CD4-positive, alpha-beta T cell (primary cell): ENCODE measurements around the gene IQSEC1. TPM values are rescaled to one million over a fixed set of nuclear protein-coding genes. Genes with fewer than 3 reads are reported as not detected.

Experiments
- ATAC-seq: fragments of 200-7000 bp; cut with Tn5 transposase; one replicate; pipeline ENCODE4 v1.10.0; 2022; ENCODE audit warnings: mild to moderate bottlenecking; ENCODE audit not compliant: poor library complexity
- CTCF ChIA-PET: fragments of 350-600 bp; sonication (Branson Sonifier 250); formaldehyde crosslinking; loops from one replicate; lab custom pipeline; 2021; ENCODE audit warnings: antibody characterized with exemption, inconsistent platforms; lab: Charles Lee
- POLR2A ChIA-PET: fragments of 350-600 bp; sonication (Branson Sonifier 250); formaldehyde crosslinking; loops from one replicate; lab custom pipeline; 2021; ENCODE audit warnings: antibody characterized with exemption, inconsistent platforms; lab: Charles Lee
- DNase-seq, 14 experiments: peaks; one replicate each; pipeline ENCODE4 v3.0.0-alpha.2; 2013 to 2020; ENCODE audit warnings: mixed read lengths in 2 of 14
- H3K27ac ChIP-seq, 2 donors: one replicate each; pipeline versions ENCODE4 v1.5.1 to v1.7.0; 2013; ENCODE audit warnings: low read length in 2 of 2, low read depth in 1 of 2, mild to moderate bottlenecking in 1 of 2
- H3K27me3 ChIP-seq, 2 experiments: 1 replicate in 1 of 2; 2 replicates in 1 of 2; pipeline versions ENCODE4 v1.6.1 to v1.7.0; 2013; ENCODE audit warnings: low read length in 2 of 2, control low read depth in 1 of 2, mild to moderate bottlenecking in 1 of 2, moderate library complexity in 1 of 2; ENCODE audit not compliant: insufficient read depth in 2 of 2, control insufficient read depth in 1 of 2
- H3K36me3 ChIP-seq: one replicate; pipeline ENCODE4 v1.6.1; 2013; ENCODE audit warnings: low read length, control low read depth; ENCODE audit not compliant: insufficient read depth
- H3K4me1 ChIP-seq: one replicate; pipeline ENCODE4 v1.6.1; 2013; ENCODE audit warnings: low read length, control low read depth; ENCODE audit not compliant: insufficient read depth
- H3K4me3 ChIP-seq: one replicate; pipeline ENCODE4 v1.5.1; 2013; ENCODE audit warnings: mild to moderate bottlenecking, low read length, moderate library complexity
- H3K9me3 ChIP-seq, 2 experiments: 1 replicate in 1 of 2; 2 replicates in 1 of 2; pipeline versions ENCODE4 v1.6.1 to v1.7.0; 2013; ENCODE audit warnings: low read length in 2 of 2, mild to moderate bottlenecking in 2 of 2, control low read depth in 1 of 2, moderate library complexity in 1 of 2; ENCODE audit not compliant: control insufficient read depth in 1 of 2, insufficient read depth in 1 of 2
- H3K27ac Mint-ChIP-seq: one replicate; pipeline ENCODE4 v1.8.0; 2020; ENCODE audit warnings: mixed read lengths
- H3K27me3 Mint-ChIP-seq: one replicate; pipeline ENCODE4 v1.8.0; 2021; ENCODE audit warnings: mixed read lengths
- H3K36me3 Mint-ChIP-seq: one replicate; pipeline ENCODE4 v1.8.0; 2021; ENCODE audit warnings: low read depth, mixed read lengths
- H3K4me1 Mint-ChIP-seq: one replicate; pipeline ENCODE4 v1.8.0; 2021; ENCODE audit warnings: low read depth, mixed read lengths
- H3K4me3 Mint-ChIP-seq: one replicate; pipeline ENCODE4 v1.8.0; 2020; ENCODE audit warnings: mild to moderate bottlenecking, mixed read lengths
- H3K9me3 Mint-ChIP-seq: one replicate; pipeline ENCODE4 v1.8.0; 2020; ENCODE audit warnings: mixed read lengths
- intact Hi-C, 2 experiments: fragments of 100-400 bp; cut with DNase I in 1 of 2; cut with micrococcal nuclease in 1 of 2; formaldehyde crosslinking; loops; one replicate each; pipeline versions ENCODE4 v1.15.1 to v1.9.0; 2023 to 2025; cut with DNase I, micrococcal nuclease
- total RNA-seq, 174 experiments: library from RNA in 2 of 174; stranded (reverse) in 2 of 174; gene quantifications; one replicate each; pipeline ENCODE4 v1.2.3 and lab custom pipeline; 2021 to 2026
- TF ChIP-seq, protein P1 (sequence below): fragments of 200-600 bp; IDR thresholded peaks from one replicate; pipeline ENCODE4 v1.8.0; 2022; ENCODE audit warnings: antibody characterized with exemption, mild to moderate bottlenecking

Gene IQSEC1
- total RNA-seq, 2 experiments from 2014 or later, result 102 to 108 TPM

DNA sequence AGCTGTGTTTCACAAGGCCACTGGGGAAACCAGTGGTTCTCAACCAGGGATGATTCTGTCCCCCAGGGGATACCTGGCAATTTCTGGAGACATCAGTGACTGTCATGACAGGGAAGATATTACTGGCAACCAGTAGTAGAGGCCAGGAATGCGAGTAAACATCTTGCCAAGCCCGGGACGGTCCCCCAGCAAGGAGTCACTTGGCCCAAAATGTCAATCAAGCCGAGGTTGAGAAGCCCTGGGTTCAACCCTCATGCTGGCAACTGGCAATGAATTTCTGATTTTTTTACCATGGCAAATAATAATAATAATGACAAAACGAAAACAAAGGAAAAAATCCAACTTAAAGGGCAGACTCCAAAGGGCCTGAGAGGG, 166.3 kb downstream of the IQSEC1 start:
- ChIA-PET POLR2A (interaction anchor here (1.3 kb wide), 1 partner anchor 11 kb away, joined by 3 read pairs; no protein-coding TSS in a partner anchor), CTCF (no interaction called here)
- ATAC-seq (no peak), DNase-seq (no peak)
- no peaks in the 10 kb centered on the region for H3K27me3 ChIP-seq
- TF ChIP-seq, protein P1, sequence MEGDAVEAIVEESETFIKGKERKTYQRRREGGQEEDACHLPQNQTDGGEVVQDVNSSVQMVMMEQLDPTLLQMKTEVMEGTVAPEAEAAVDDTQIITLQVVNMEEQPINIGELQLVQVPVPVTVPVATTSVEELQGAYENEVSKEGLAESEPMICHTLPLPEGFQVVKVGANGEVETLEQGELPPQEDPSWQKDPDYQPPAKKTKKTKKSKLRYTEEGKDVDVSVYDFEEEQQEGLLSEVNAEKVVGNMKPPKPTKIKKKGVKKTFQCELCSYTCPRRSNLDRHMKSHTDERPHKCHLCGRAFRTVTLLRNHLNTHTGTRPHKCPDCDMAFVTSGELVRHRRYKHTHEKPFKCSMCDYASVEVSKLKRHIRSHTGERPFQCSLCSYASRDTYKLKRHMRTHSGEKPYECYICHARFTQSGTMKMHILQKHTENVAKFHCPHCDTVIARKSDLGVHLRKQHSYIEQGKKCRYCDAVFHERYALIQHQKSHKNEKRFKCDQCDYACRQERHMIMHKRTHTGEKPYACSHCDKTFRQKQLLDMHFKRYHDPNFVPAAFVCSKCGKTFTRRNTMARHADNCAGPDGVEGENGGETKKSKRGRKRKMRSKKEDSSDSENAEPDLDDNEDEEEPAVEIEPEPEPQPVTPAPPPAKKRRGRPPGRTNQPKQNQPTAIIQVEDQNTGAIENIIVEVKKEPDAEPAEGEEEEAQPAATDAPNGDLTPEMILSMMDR, result no peak
- Mint-ChIP-seq H3K4me1 (no peaks in the 10 kb centered on the region), H3K9me3 (no peaks in the 10 kb centered on the region), H3K27me3 (no peaks in the 10 kb centered on the region), H3K4me3 (no peak overlapping the region), H3K36me3 (peaks cover 81% of the 10 kb centered on the region), H3K27ac (no peak overlapping the region)
- no peak overlapping the region for H3K4me3 ChIP-seq
- no peaks in the 10 kb centered on the region for H3K9me3 ChIP-seq
- intact Hi-C loops, result no loop called here
- H3K27ac ChIP-seq, result no peak overlapping the region
- H3K36me3 ChIP-seq, result peaks cover 98% of the 10 kb centered on the region
- no peaks in the 10 kb centered on the region for H3K4me1 ChIP-seq

DNA sequence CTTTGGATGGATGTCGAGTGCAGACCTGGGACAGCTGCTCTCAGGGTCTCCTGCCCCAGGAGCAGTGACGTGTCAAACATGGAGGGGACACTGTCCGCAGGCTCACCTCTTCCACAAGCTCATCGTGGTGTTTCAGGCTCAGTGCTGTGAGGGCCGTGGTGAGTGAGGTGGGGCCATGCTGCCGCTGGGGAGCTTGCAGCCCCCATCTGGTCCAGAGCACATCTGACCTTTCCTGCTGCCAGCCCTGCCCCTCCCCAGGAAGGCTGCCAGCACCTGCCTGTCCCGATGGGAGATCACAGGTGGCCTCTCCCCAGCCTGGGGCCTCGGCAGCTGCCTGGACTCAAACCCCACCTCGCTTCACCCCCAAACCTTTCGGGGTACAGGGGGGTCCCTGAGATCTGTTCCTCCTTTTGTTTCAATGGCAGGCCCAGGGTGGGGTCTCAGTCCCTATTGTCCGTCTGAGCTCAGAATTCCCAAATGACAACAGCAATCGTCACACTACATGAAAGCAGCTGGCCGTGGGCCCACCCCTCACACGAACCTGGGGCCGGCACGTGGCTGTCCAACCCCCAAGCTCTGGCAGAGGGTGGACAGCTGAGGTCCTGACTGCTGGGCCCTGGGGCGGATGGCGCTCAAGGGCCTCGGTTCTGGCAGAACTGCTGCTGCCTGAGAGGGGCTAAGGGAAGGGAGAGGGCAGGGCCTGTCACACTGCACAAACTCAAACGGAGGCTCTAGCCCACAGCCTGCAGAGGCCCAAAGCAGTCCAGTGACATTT, 166.9 kb downstream of the IQSEC1 start:
- intact Hi-C loops, result no loop called here
- Mint-ChIP-seq H3K4me1 (no peaks in the 10 kb centered on the region), H3K36me3 (peaks cover 81% of the 10 kb centered on the region)

DNA sequence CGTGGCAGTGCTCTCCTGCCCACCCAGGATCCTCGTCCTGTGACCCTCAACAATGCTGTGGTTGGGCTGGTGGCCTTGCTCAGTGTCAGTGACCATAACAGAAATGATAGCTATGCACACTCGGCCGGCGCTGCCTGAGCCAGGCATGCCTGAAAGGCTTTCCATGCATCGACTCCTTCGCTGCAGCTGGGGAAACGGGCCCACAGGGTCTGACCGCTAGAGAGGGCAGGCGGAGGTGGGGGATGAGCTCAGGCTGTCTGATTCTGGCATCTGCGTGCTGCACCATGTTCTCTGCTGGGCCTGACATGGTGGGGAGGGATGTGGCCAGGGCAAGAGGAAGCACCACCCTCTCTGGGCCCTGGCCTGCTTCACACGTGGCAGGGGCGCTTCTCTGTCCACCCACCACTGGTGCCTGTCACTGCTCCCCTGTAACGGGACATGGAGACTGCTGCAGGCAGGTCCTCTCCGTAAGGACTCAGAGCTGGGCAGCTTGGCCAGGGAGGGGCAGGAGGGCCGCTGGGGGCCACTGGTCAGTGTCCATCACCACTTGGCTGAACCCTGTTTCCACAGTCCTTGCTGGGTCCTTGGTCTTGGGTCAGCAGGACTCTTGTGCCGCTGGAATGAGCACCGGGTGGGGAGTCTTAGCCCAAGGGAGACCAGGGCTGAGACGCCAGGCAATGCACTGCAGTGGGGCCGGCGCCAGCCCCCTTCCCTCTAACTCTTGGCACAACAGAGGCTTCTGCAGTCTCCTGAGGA, 167.7 kb downstream of the IQSEC1 start:
- H3K27ac ChIP-seq, result no peak overlapping the region
- Mint-ChIP-seq H3K27me3 (no peaks in the 10 kb centered on the region), H3K36me3 (peaks cover 82% of the 10 kb centered on the region), H3K4me3 (no peak overlapping the region), H3K4me1 (no peaks in the 10 kb centered on the region), H3K9me3 (no peaks in the 10 kb centered on the region), H3K27ac (no peak overlapping the region)
- POLR2A ChIA-PET, result interaction anchor here (1.3 kb wide), 1 partner anchor 9 kb away, joined by 3 read pairs; no protein-coding TSS in a partner anchor
- CTCF ChIA-PET, result no interaction called here
- H3K36me3 ChIP-seq, result peaks cover 98% of the 10 kb centered on the region
- H3K27me3 ChIP-seq, result no peaks in the 10 kb centered on the region
- H3K9me3 ChIP-seq, result peaks cover 0 to 3% of the 10 kb centered on the region in 2 experiments
- intact Hi-C loops, result no loop called here
- no peak for DNase-seq
- ATAC-seq, result no peak
- no peak overlapping the region for H3K4me3 ChIP-seq
- no peaks in the 10 kb centered on the region for H3K4me1 ChIP-seq
- TF ChIP-seq, protein P1, result no peak

More for the DNA sequence above, 166.9 kb downstream of the IQSEC1 start:
- Mint-ChIP-seq H3K4me3 (no peak overlapping the region), H3K27me3 (no peaks in the 10 kb centered on the region), H3K9me3 (no peaks in the 10 kb centered on the region), H3K27ac (no peak overlapping the region)
- POLR2A ChIA-PET, result interaction anchor here (1.3 kb wide), 1 partner anchor 10 kb away, joined by 3 read pairs; no protein-coding TSS in a partner anchor
- ATAC-seq (no peak), DNase-seq (no peak)
- H3K9me3 ChIP-seq, result no peaks in the 10 kb centered on the region
- TF ChIP-seq, protein P1, result no peak
- no peaks in the 10 kb centered on the region for H3K4me1 ChIP-seq
- peaks cover 98% of the 10 kb centered on the region for H3K36me3 ChIP-seq
- CTCF ChIA-PET, result no interaction called here
- no peak overlapping the region for H3K4me3 ChIP-seq
- no peaks in the 10 kb centered on the region for H3K27me3 ChIP-seq
- no peak overlapping the region for H3K27ac ChIP-seq
